Upper lobe of left lung (tissue), 4 donors: ENCODE measurements around the gene IL4R.

Source experiments
- POLR2AphosphoS5 ChIP-seq, 2 donors: sonication (generic); formaldehyde crosslinking; IDR thresholded peaks; one replicate each; pipeline ENCODE4 v1.5.1; 2017; ENCODE audit warnings: antibody characterized with exemption in 2 of 2
- TF ChIP-seq, protein P1 (sequence below), 6 experiments: fragments of 450-650 bp in 4 of 6; fragments of 200-600 bp in 2 of 6; sonication (generic) in 2 of 6; IDR thresholded peaks; one replicate each; pipeline ENCODE4 v1.5.1; 2016 to 2019; ENCODE audit warnings: antibody characterized with exemption in 6 of 6

DNA sequence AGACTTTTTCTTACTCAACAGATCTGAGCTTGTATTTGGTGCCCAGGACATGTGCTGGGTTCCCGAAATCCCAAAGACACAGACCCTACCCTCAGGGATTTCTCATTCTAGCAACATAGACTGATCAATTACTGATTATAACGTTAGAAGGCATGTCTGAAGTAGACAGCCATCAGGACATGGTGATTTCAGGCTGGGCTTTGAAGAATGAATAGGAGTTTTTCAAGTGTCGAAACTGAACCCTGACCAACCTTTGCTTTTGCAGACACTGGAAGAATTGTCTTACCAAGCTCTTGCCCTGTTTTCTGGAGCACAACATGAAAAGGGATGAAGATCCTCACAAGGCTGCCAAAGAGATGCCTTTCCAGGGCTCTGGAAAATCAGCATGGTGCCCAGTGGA, 48.2 kb downstream of the IL4R start:
- TF ChIP-seq POLR2AphosphoS5 (IDR thresholded peaks at IDR 0.05), result no peak
- TF ChIP-seq, protein P1, sequence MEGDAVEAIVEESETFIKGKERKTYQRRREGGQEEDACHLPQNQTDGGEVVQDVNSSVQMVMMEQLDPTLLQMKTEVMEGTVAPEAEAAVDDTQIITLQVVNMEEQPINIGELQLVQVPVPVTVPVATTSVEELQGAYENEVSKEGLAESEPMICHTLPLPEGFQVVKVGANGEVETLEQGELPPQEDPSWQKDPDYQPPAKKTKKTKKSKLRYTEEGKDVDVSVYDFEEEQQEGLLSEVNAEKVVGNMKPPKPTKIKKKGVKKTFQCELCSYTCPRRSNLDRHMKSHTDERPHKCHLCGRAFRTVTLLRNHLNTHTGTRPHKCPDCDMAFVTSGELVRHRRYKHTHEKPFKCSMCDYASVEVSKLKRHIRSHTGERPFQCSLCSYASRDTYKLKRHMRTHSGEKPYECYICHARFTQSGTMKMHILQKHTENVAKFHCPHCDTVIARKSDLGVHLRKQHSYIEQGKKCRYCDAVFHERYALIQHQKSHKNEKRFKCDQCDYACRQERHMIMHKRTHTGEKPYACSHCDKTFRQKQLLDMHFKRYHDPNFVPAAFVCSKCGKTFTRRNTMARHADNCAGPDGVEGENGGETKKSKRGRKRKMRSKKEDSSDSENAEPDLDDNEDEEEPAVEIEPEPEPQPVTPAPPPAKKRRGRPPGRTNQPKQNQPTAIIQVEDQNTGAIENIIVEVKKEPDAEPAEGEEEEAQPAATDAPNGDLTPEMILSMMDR (IDR thresholded peaks at IDR 0.05), result no peak
